HG03432 (cell line): Measurements from ENCODE around the gene TMEM62.

Experiments used
- ATAC-seq: cut with Tn5 transposase; IDR thresholded peaks from one replicate; pipeline ENCODE4 v1.9.1; 2021; ENCODE audit warnings: mild to moderate bottlenecking, moderate library complexity; ENCODE audit not compliant: unreplicated experiment

The TMEM62 gene

GRCh38 chr15:43226436-43227305 lies 93.3 kb downstream of the TMEM62 start:
- no peak for ATAC-seq

GRCh38 chr15:43229977-43230376 lies 96.6 kb downstream of the TMEM62 start:
- ATAC-seq, result no peak

- ATAC-seq, result no peak
Measured at GRCh38 chr15:43230640-43231115, 97.3 kb downstream of the TMEM62 start.

DNA sequence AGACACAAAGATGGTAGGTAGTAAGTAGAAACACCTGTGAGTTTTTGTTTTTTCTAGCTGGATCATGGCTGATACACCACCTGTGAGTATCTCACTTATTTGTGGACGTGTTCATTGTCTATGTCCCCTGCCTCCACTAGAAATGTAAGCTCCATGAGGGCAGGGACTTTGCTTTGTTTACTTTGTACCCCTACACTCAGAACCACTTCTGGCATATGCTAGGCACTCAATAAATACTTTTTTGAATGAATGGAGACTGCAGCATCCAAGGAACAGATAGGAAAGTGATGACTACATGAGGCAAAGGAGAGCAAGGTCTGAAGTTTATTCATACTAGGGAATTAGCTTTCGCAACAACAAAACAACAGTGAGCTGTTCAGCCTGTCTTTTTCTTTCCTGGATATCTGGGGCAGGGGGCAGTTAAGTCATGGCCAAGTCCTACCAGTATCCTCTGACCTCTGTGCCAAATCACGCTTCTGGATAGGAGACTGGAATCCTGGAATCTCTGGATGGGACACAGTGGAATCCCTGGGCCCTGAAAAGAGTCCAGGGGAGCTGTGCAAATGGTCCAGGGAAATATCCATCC lies 99.0 kb downstream of the TMEM62 start:
- ATAC-seq, result no peak
